Caco-2 (cell line): ENCODE data around the gene EXOSC1. TPM values are rescaled to one million over a fixed set of nuclear protein-coding genes. Genes with fewer than 3 reads are reported as not detected.

Experiments used
- BruUV-seq: library from RNA; stranded (reverse); fragments of 400-500 nt; replicated peaks from 2 replicates; lab custom pipeline; 2021; lab: Mats Ljungman, UMichigan
- CTCF ChIA-PET: fragments of 300-600 bp; sonication (Branson Sonifier 250); formaldehyde crosslinking; loops from one replicate; lab custom pipeline; 2022; ENCODE audit warnings: antibody characterized with exemption; lab: Charles Lee
- POLR2A ChIA-PET: fragments of 300-600 bp; sonication (Branson Sonifier 250); formaldehyde crosslinking; loops from one replicate; lab custom pipeline; 2022; ENCODE audit warnings: antibody characterized with exemption; lab: Charles Lee
- DNase-seq, 2 experiments: peaks; one replicate each; pipeline versions ENCODE4 v3.0.0 to v3.0.0-alpha.2; 2020 to 2022
- H3K27me3 ChIP-seq: replicated peaks from 2 replicates; pipeline ENCODE4 v1.6.0; 2011; ENCODE audit warnings: low read length; ENCODE audit not compliant: control insufficient read depth, insufficient read depth
- H3K36me3 ChIP-seq: 2 replicates; pipeline ENCODE4 v1.5.1; 2011; ENCODE audit warnings: low read length; ENCODE audit not compliant: control insufficient read depth, insufficient read depth
- H3K4me1 ChIP-seq: fragments of 250-450 bp; sonication (Bioruptor Pico); 2 replicates; pipeline ENCODE4 v1.5.1; 2020; ENCODE audit warnings: mild to moderate bottlenecking
- H3K4me3 ChIP-seq: 2 replicates; pipeline ENCODE4 v1.5.1; 2011; ENCODE audit warnings: low read depth, mild to moderate bottlenecking, control low read depth, low read length
- H3K9me3 ChIP-seq: fragments of 250-450 bp; sonication (Bioruptor Pico); 2 replicates; pipeline ENCODE4 v1.5.1; 2020; ENCODE audit warnings: mild to moderate bottlenecking, moderate library complexity
- H3K27ac Mint-ChIP-seq: one replicate; pipeline ENCODE4 v1.8.0; 2022; ENCODE audit warnings: mixed read lengths; ENCODE audit not compliant: unreplicated experiment
- H3K27me3 Mint-ChIP-seq: one replicate; pipeline ENCODE4 v1.8.0; 2022; ENCODE audit warnings: mixed read lengths; ENCODE audit not compliant: insufficient read depth, unreplicated experiment
- H3K36me3 Mint-ChIP-seq: one replicate; pipeline ENCODE4 v1.8.0; 2022; ENCODE audit warnings: mild to moderate bottlenecking, mixed read lengths; ENCODE audit not compliant: insufficient read depth, unreplicated experiment
- H3K4me1 Mint-ChIP-seq: one replicate; pipeline ENCODE4 v1.8.0; 2022; ENCODE audit warnings: low read depth, mixed read lengths; ENCODE audit not compliant: unreplicated experiment
- H3K4me3 Mint-ChIP-seq: one replicate; pipeline ENCODE4 v1.8.0; 2022; ENCODE audit warnings: mild to moderate bottlenecking, moderate library complexity, mixed read lengths; ENCODE audit not compliant: unreplicated experiment
- H3K9me3 Mint-ChIP-seq: one replicate; pipeline ENCODE4 v1.8.0; 2022; ENCODE audit warnings: mixed read lengths; ENCODE audit not compliant: unreplicated experiment
- CTCF ChIP-seq, 2 experiments: fragments of 200-600 bp in 1 of 2; IDR thresholded peaks; 1 replicate in 1 of 2; 2 replicates in 1 of 2; pipeline versions ENCODE4 v1.5.1 to v1.8.0; 2011 to 2022; ENCODE audit warnings: antibody characterized with exemption in 1 of 2, control low read depth in 1 of 2, inconsistent platforms in 1 of 2, low read depth in 1 of 2, low read length in 1 of 2, mild to moderate bottlenecking in 1 of 2, moderate library complexity in 1 of 2; ENCODE audit not compliant: insufficient read depth in 1 of 2, severe bottlenecking in 1 of 2, unreplicated experiment in 1 of 2
- intact Hi-C: fragments of 100-400 bp; cut with micrococcal nuclease; formaldehyde crosslinking; loops from one replicate; pipeline ENCODE4 v1.10.0; 2022; ENCODE audit not compliant: unreplicated experiment
- total RNA-seq: library from RNA; stranded (reverse); gene quantifications from 2 replicates; pipeline ENCODE4 v1.2.3, GENCODE V29; 2022

The EXOSC1 gene
- total RNA-seq, 1 experiment from 2014 or later, result 84.7 TPM

DNA sequence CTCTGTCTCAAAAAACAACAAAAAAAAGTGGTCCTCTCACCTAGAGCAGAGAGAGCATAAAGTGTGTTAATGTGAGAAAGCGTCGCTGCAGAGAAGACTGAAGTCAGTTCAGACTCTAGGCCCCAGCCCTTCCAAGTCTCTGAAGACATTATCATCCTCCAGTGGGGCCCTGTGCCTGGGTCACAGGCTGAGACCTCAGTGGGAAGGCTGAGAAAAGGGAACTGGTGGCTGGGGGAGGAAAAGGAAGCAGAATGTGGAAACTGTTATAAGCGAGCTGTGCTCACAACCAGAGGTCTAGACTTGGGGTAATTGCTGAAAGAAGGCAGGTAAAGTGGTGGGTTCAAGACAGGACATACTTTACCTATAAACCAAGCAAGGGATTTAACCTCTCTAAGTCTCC lies 39.7 kb downstream of the EXOSC1 start:
- no peak overlapping the region for H3K4me3 ChIP-seq
- H3K27ac Mint-ChIP-seq, result no peak overlapping the region

GRCh38 chr10:97404044-97404443 lies 41.8 kb downstream of the EXOSC1 start:
- Mint-ChIP-seq H3K9me3 (no peaks in the 10 kb centered on the region), H3K27ac (no peak overlapping the region), H3K36me3 (peaks cover 28% of the 10 kb centered on the region), H3K27me3 (no peaks in the 10 kb centered on the region), H3K4me3 (no peak overlapping the region), H3K4me1 (no peaks in the 10 kb centered on the region)
- ChIA-PET CTCF (no interaction called here), POLR2A (no interaction called here)
- no TSS peak for BruUV-seq
- no peaks in the 10 kb centered on the region for H3K36me3 ChIP-seq
- H3K27me3 ChIP-seq, result no peaks in the 10 kb centered on the region
- H3K4me3 ChIP-seq, result no peak overlapping the region
- peaks cover 7% of the 10 kb centered on the region; the same call in 1 of the 2 replicates for H3K4me1 ChIP-seq
- intact Hi-C loops, result loop anchor here (10.0 kb wide), 1 partner anchor 331 kb away; the partner anchor contains the start of gene ZFYVE27
- H3K9me3 ChIP-seq, result no peaks in the 10 kb centered on the region
- DNase-seq, result no peak
- TF ChIP-seq CTCF (IDR thresholded peaks at IDR 0.05; ENCODE audit: insufficient read depth in 1 of 2, low read depth in 1 of 2, low read length in 1 of 2, severe bottlenecking in 1 of 2, unreplicated experiment in 1 of 2), result no peak

More for the DNA sequence above, 39.7 kb downstream of the EXOSC1 start:
- H3K27me3 Mint-ChIP-seq, result no peaks in the 10 kb centered on the region
- POLR2A ChIA-PET, result no interaction called here
- no peak for DNase-seq
- Histone ChIP-seq H3K9me3 (no peaks in the 10 kb centered on the region), H3K36me3 (no peaks in the 10 kb centered on the region), H3K27me3 (no peaks in the 10 kb centered on the region), H3K4me1 (peaks cover 7% of the 10 kb centered on the region; the same call in 1 of the 2 replicates)
- CTCF ChIA-PET, result no interaction called here
- peaks cover 16% of the 10 kb centered on the region for H3K36me3 Mint-ChIP-seq
- intact Hi-C loops, result loop anchor here (2.0 to 10.0 kb wide), 2 partner anchors 41 to 329 kb away; partner anchors contain the start of genes EXOSC1, ZDHHC16 and ZFYVE27
- BruUV-seq, result no TSS peak
- H3K4me3 Mint-ChIP-seq, result no peak overlapping the region
- no peak for TF ChIP-seq CTCF (IDR thresholded peaks at IDR 0.05; ENCODE audit: insufficient read depth in 1 of 2, low read depth in 1 of 2, low read length in 1 of 2, severe bottlenecking in 1 of 2, unreplicated experiment in 1 of 2)
- no peaks in the 10 kb centered on the region for H3K9me3 Mint-ChIP-seq
- no peaks in the 10 kb centered on the region for H3K4me1 Mint-ChIP-seq

- no peaks in the 10 kb centered on the region for H3K4me1 ChIP-seq
- Mint-ChIP-seq H3K4me3 (peak overlapping the region; percentile 92), H3K27ac (peak overlapping the region; percentile 95), H3K4me1 (no peaks in the 10 kb centered on the region), H3K27me3 (no peaks in the 10 kb centered on the region), H3K36me3 (peaks cover 25% of the 10 kb centered on the region), H3K9me3 (no peaks in the 10 kb centered on the region)
- H3K4me3 ChIP-seq, result peak overlapping the region; percentile 89
- BruUV-seq, result no TSS peak
- POLR2A ChIA-PET, result interaction anchor here (0.5 to 1.3 kb wide), 12 partner anchors 17 to 531 kb away, joined by 3 to 12 read pairs (median 4); partner anchors contain the start of genes ARHGAP19, UBTD1 and ZFYVE27
- no peaks in the 10 kb centered on the region for H3K9me3 ChIP-seq
- no peaks in the 10 kb centered on the region for H3K27me3 ChIP-seq
- H3K36me3 ChIP-seq, result no peaks in the 10 kb centered on the region
- no peak for TF ChIP-seq CTCF (IDR thresholded peaks at IDR 0.05; ENCODE audit: insufficient read depth in 1 of 2, low read depth in 1 of 2, low read length in 1 of 2, severe bottlenecking in 1 of 2, unreplicated experiment in 1 of 2)
- CTCF ChIA-PET, result interaction anchor here (0.5 to 1.6 kb wide), 10 partner anchors 8 to 637 kb away, joined by 3 to 6 read pairs (median 3); no protein-coding TSS in a partner anchor
- no peak for DNase-seq
- intact Hi-C loops, result loop anchor here (1.0 to 10.0 kb wide), 2 partner anchors 109 to 333 kb away; partner anchors contain the start of genes ARHGAP19 and ZFYVE27
Observed at GRCh38 chr10:97401455-97401919, 44.3 kb downstream of the EXOSC1 start.
